HG02840 (cell line): ENCODE measurements around the gene FXYD6.

Experiments
- ATAC-seq: cut with Tn5 transposase; IDR thresholded peaks from one replicate; pipeline ENCODE4 v1.9.1; 2021; ENCODE audit warnings: mild to moderate bottlenecking, moderate library complexity, moderate number of reproducible peaks; ENCODE audit not compliant: unreplicated experiment, low FRiP score

FXYD6 gene

GRCh38 chr11:117888139-117888566 is 11.7 kb upstream of the FXYD6 start:
- no peak for ATAC-seq

- no peak for ATAC-seq
Observed at GRCh38 chr11:117887431-117888138, 11.1 kb upstream of the FXYD6 start.

- no peak for ATAC-seq
Observed at GRCh38 chr11:117885777-117886176, 9.3 kb upstream of the FXYD6 start.

- ATAC-seq: no peak
Observed at GRCh38 chr11:117884994-117885393, 8.5 kb upstream of the FXYD6 start.

GRCh38 chr11:117883063-117883462 is 6.6 kb upstream of the FXYD6 start:
- ATAC-seq: no peak

GRCh38 chr11:117882311-117882905 is 6.0 kb upstream of the FXYD6 start:
- no peak for ATAC-seq

GRCh38 chr11:117881217-117881616 is 4.8 kb upstream of the FXYD6 start:
- ATAC-seq: no peak

GRCh38 chr11:117879516-117880480 is 3.3 kb upstream of the FXYD6 start:
- ATAC-seq: no peak

- ATAC-seq: no peak
Observed at GRCh38 chr11:117878939-117879475, 2.5 kb upstream of the FXYD6 start.

- no peak for ATAC-seq
Observed at GRCh38 chr11:117878314-117878938, 2.0 kb upstream of the FXYD6 start.

- no peak for ATAC-seq
Observed at GRCh38 chr11:117877120-117877784, 794 bp upstream of the FXYD6 start.

GRCh38 chr11:117876059-117876340 is 458 bp downstream of the FXYD6 start:
- no peak for ATAC-seq

GRCh38 chr11:117875382-117876058 is 938 bp downstream of the FXYD6 start:
- no peak for ATAC-seq

- no peak for ATAC-seq
Observed at GRCh38 chr11:117874910-117875381, 1.5 kb downstream of the FXYD6 start.

- no peak for ATAC-seq
Observed at GRCh38 chr11:117874253-117874909, 2.1 kb downstream of the FXYD6 start.

GRCh38 chr11:117873828-117874125 is 2.7 kb downstream of the FXYD6 start:
- no peak for ATAC-seq

GRCh38 chr11:117872975-117873827 is 3.3 kb downstream of the FXYD6 start:
- ATAC-seq: no peak

GRCh38 chr11:117872420-117872961 is 4.0 kb downstream of the FXYD6 start:
- ATAC-seq: no peak
